A673 (cell line): ENCODE data around the gene HSD3B1. TPM values are rescaled to one million over a fixed set of nuclear protein-coding genes. Genes with fewer than 3 reads are reported as not detected.
A peak's percentile ranks its signal among the peaks of the same experiment; 100 is the strongest.

Source experiments
- BruUV-seq: library from RNA; stranded (reverse); fragments of 400-500 nt; replicated peaks from 2 replicates; lab custom pipeline; 2021; lab: Mats Ljungman, UMichigan
- CTCF ChIA-PET: fragments of 300-600 bp; sonication (Branson Sonifier 250); formaldehyde crosslinking; loops from one replicate; lab custom pipeline; 2022; ENCODE audit warnings: antibody characterized with exemption; lab: Charles Lee
- POLR2A ChIA-PET: fragments of 300-600 bp; sonication (Branson Sonifier 250); formaldehyde crosslinking; loops from one replicate; lab custom pipeline; 2022; ENCODE audit warnings: antibody characterized with exemption; ENCODE audit not compliant: low non-redundant PET; lab: Charles Lee
- DNase-seq: peaks from one replicate; pipeline ENCODE4 v3.0.0-alpha.2; 2015; ENCODE audit warnings: low spot score
- H3K27ac ChIP-seq: fragments of 200-600 bp; sonication (generic); 2 replicates; pipeline ENCODE4 v1.5.1; 2016; ENCODE audit warnings: mixed run types, low read depth, mild to moderate bottlenecking, mixed read lengths, antibody characterized with exemption, low read length; ENCODE audit not compliant: poor library complexity, severe bottlenecking
- H3K27me3 ChIP-seq: fragments of 200-600 bp; sonication (generic); replicated peaks from 2 replicates; pipeline ENCODE4 v1.6.1; 2017; ENCODE audit warnings: mixed run types, low read depth, mild to moderate bottlenecking, mixed read lengths, antibody characterized with exemption, low read length; ENCODE audit not compliant: insufficient read depth, poor library complexity
- H3K36me3 ChIP-seq: fragments of 200-600 bp; sonication (generic); 2 replicates; pipeline ENCODE4 v1.6.1; 2016; ENCODE audit warnings: mixed run types, mild to moderate bottlenecking, mixed read lengths, antibody characterized with exemption, low read length; ENCODE audit not compliant: insufficient read depth, poor library complexity, severe bottlenecking
- H3K4me1 ChIP-seq: fragments of 200-600 bp; sonication (generic); 2 replicates; pipeline ENCODE4 v1.6.1; 2017; ENCODE audit warnings: mixed run types, mild to moderate bottlenecking, mixed read lengths, antibody characterized with exemption, low read length; ENCODE audit not compliant: insufficient read depth, poor library complexity, severe bottlenecking
- H3K4me3 ChIP-seq: fragments of 200-600 bp; sonication (generic); 2 replicates; pipeline ENCODE4 v1.5.1; 2016; ENCODE audit warnings: low read depth, mixed run types, mild to moderate bottlenecking, mixed read lengths, low read length; ENCODE audit not compliant: poor library complexity, severe bottlenecking
- H3K9me3 ChIP-seq: fragments of 200-600 bp; sonication (generic); 2 replicates; pipeline ENCODE4 v1.6.1; 2016; ENCODE audit warnings: mixed run types, low read depth, mild to moderate bottlenecking, mixed read lengths, antibody characterized with exemption, low read length; ENCODE audit not compliant: poor library complexity, severe bottlenecking
- EZH2 ChIP-seq: fragments of 200-600 bp; sonication (generic); IDR thresholded peaks from 2 replicates; pipeline ENCODE4 v1.6.1; 2017; ENCODE audit warnings: borderline replicate concordance, low read depth, mild to moderate bottlenecking, mixed read lengths, antibody characterized with exemption, low read length; ENCODE audit not compliant: poor library complexity, severe bottlenecking
- intact Hi-C: fragments of 100-400 bp; cut with micrococcal nuclease; formaldehyde crosslinking; loops from one replicate; pipeline ENCODE4 v1.10.0; 2022; ENCODE audit not compliant: unreplicated experiment
- total RNA-seq: library from RNA; stranded (reverse); gene quantifications from 2 replicates; pipeline ENCODE4 v1.2.3, GENCODE V29; 2021
- TF ChIP-seq, protein P1 (sequence below): fragments of 300-800, 200-600 bp; sonication (generic); conservative IDR thresholded peaks from 2 replicates; pipeline ENCODE4 v1.5.1; 2017; ENCODE audit warnings: low read depth, mild to moderate bottlenecking, antibody characterized with exemption, low read length, moderate library complexity, mixed read lengths

Gene HSD3B1
- total RNA-seq, 1 experiment from 2014 or later: not detected

DNA sequence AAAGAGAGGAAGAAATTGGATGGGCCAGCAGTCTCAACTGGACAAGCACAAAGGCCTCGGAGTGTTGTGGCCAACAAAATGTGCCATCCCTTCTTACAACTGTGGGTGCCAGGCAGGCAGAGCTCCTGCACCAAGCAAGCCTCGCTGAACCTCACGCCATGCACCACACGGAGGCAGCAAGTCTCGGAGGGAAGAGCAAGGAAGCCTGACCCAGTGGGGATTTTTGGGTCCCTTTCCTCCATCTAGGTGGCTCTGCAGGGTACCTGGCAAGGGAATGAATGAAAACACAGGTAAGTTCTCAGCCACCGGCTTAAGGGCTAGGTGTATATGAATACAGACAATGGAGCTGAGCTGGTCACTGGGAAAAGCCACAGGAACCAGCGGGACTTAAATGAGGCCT, 40.8 kb downstream of the HSD3B1 start:
- H3K36me3 ChIP-seq: no peaks in the 10 kb centered on the region
- H3K9me3 ChIP-seq: no peaks in the 10 kb centered on the region
- intact Hi-C loops: no loop called here
- no peak overlapping the region for H3K4me3 ChIP-seq
- ChIA-PET POLR2A (no interaction called here), CTCF (no interaction called here)
- BruUV-seq: no TSS peak
- DNase-seq: no peak
- H3K4me1 ChIP-seq: no peaks in the 10 kb centered on the region
- H3K27ac ChIP-seq: no peak overlapping the region
- TF ChIP-seq EZH2: no peak
- TF ChIP-seq, protein P1, sequence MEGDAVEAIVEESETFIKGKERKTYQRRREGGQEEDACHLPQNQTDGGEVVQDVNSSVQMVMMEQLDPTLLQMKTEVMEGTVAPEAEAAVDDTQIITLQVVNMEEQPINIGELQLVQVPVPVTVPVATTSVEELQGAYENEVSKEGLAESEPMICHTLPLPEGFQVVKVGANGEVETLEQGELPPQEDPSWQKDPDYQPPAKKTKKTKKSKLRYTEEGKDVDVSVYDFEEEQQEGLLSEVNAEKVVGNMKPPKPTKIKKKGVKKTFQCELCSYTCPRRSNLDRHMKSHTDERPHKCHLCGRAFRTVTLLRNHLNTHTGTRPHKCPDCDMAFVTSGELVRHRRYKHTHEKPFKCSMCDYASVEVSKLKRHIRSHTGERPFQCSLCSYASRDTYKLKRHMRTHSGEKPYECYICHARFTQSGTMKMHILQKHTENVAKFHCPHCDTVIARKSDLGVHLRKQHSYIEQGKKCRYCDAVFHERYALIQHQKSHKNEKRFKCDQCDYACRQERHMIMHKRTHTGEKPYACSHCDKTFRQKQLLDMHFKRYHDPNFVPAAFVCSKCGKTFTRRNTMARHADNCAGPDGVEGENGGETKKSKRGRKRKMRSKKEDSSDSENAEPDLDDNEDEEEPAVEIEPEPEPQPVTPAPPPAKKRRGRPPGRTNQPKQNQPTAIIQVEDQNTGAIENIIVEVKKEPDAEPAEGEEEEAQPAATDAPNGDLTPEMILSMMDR: no peak
- H3K27me3 ChIP-seq: no peaks in the 10 kb centered on the region

GRCh38 chr1:119549719-119550132, 42.7 kb downstream of the HSD3B1 start:
- CTCF ChIA-PET: interaction anchor here (0.7 kb wide), 1 partner anchor 14 kb away, joined by 3 read pairs; no protein-coding TSS in a partner anchor
- Histone ChIP-seq H3K36me3 (no peaks in the 10 kb centered on the region), H3K9me3 (no peaks in the 10 kb centered on the region), H3K27me3 (no peaks in the 10 kb centered on the region), H3K4me1 (no peaks in the 10 kb centered on the region), H3K27ac (no peak overlapping the region), H3K4me3 (no peak overlapping the region)
- BruUV-seq: no TSS peak
- intact Hi-C loops: no loop called here
- TF ChIP-seq, protein P1: peak; percentile 69
- no peak for TF ChIP-seq EZH2
- DNase-seq: peak; percentile 80
- POLR2A ChIA-PET: no interaction called here

DNA sequence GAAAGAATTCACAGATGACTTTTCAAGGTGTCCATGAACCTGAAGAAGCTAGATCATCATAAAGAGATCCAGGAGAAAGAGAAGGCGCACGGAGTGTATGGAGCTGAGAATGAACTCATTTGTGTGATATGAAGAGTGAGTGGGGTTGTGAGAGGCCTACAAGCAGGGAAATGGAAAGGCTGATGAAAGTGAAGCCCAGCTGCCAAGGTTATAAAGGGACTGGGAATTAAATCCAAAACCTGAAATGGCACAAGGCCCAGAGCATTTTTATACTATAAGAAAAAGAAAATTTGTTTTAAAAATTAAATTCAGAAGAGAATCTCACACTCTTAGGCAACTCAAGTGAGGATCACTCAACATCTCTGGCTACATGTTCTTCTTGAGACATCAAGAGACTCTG, 43.4 kb downstream of the HSD3B1 start:
- no TSS peak for BruUV-seq
- Histone ChIP-seq H3K4me3 (no peak overlapping the region), H3K9me3 (no peaks in the 10 kb centered on the region), H3K27me3 (no peaks in the 10 kb centered on the region), H3K27ac (no peak overlapping the region), H3K36me3 (no peaks in the 10 kb centered on the region), H3K4me1 (no peaks in the 10 kb centered on the region)
- no peak for DNase-seq
- POLR2A ChIA-PET: no interaction called here
- CTCF ChIA-PET: interaction anchor here (0.7 kb wide), 1 partner anchor 15 kb away, joined by 3 read pairs; no protein-coding TSS in a partner anchor
- TF ChIP-seq EZH2: no peak
- TF ChIP-seq, protein P1: no peak
- intact Hi-C loops: no loop called here
